ENCODE data around the gene NFIC. TPM values are rescaled to one million over a fixed set of nuclear protein-coding genes. Genes with fewer than 3 reads are reported as not detected.

The NFIC gene
- total RNA-seq, 2 experiments from 2014 or later: 1.5 to 1.7 TPM

- POLR2A ChIA-PET: no interaction called here
- BruUV-seq (replicated peaks): no TSS peak
- Histone ChIP-seq H3K79me2 (ENCODE audit: insufficient read depth, low read depth, low read length) (no peaks in the 10 kb centered on the region), H3K9me2 (ENCODE audit: insufficient read depth, low read length) (no peaks in the 10 kb centered on the region), H3K4me2 (ENCODE audit: low read length) (no peak overlapping the region), H3K36me3 (ENCODE audit: insufficient read depth, low read length) (peaks cover 42% of the 10 kb centered on the region), H3K4me1 (ENCODE audit: insufficient read depth, low read length, poor library complexity, severe bottlenecking) (no peaks in the 10 kb centered on the region), H2AFZ (ENCODE audit: low read length) (no peak overlapping the region), H3K9me3 (ENCODE audit: low read length) (no peaks in the 10 kb centered on the region), H4K20me1 (ENCODE audit: insufficient read depth, low read length) (no peaks in the 10 kb centered on the region), H3K27ac (ENCODE audit: low read depth, low read length, poor library complexity, severe bottlenecking) (no peak overlapping the region), H3K4me3 (ENCODE audit: low read depth, low read length, poor library complexity, severe bottlenecking) (no peak overlapping the region)
- intact Hi-C loops (cut with micrococcal nuclease; ENCODE audit: unreplicated experiment): no loop called here
- CTCF ChIA-PET (ENCODE audit: unreplicated experiment): no interaction called here
- TF ChIP-seq CTCF (conservative IDR thresholded peaks at IDR 0.05; ENCODE audit: low read length) (no peak), EZH2phosphoT487 (IDR thresholded peaks at IDR 0.05; ENCODE audit: borderline replicate concordance, low read depth, low read length) (no peak)
- DNase-seq (ENCODE audit: low spot score): no peak
These were observed 125.2 kb downstream of the NFIC start for GRCh38 chr19:3491396-3492119.

GRCh38 chr19:3492131-3492839, 125.9 kb downstream of the NFIC start:
- no TSS peak for BruUV-seq (replicated peaks)

More at GRCh38 chr19:3492131-3492839, 125.9 kb downstream of the NFIC start:
- no peak overlapping the region for H3K4me2 ChIP-seq (ENCODE audit: low read length)
- H3K4me3 ChIP-seq (ENCODE audit: low read depth, low read length, poor library complexity, severe bottlenecking): no peak overlapping the region
- H3K36me3 ChIP-seq (ENCODE audit: insufficient read depth, low read length): peaks cover 49% of the 10 kb centered on the region
- H4K20me1 ChIP-seq (ENCODE audit: insufficient read depth, low read length): no peaks in the 10 kb centered on the region
- ChIA-PET CTCF (ENCODE audit: unreplicated experiment) (no interaction called here), POLR2A (interaction anchor here (0.8 kb wide), 1 partner anchor 13 kb away, joined by 3 read pairs; no protein-coding TSS in a partner anchor)
- no peaks in the 10 kb centered on the region for H3K9me3 ChIP-seq (ENCODE audit: low read length)
- H3K9me2 ChIP-seq (ENCODE audit: insufficient read depth, low read length): no peaks in the 10 kb centered on the region
- no peak for DNase-seq (ENCODE audit: low spot score)
- H3K27ac ChIP-seq (ENCODE audit: low read depth, low read length, poor library complexity, severe bottlenecking): no peak overlapping the region
- no peaks in the 10 kb centered on the region for H3K79me2 ChIP-seq (ENCODE audit: insufficient read depth, low read depth, low read length)
- no peak overlapping the region for H2AFZ ChIP-seq (ENCODE audit: low read length)
- TF ChIP-seq EZH2phosphoT487 (IDR thresholded peaks at IDR 0.05; ENCODE audit: borderline replicate concordance, low read depth, low read length) (no peak), CTCF (conservative IDR thresholded peaks at IDR 0.05; ENCODE audit: low read length) (no peak)
- intact Hi-C loops (cut with micrococcal nuclease; ENCODE audit: unreplicated experiment): no loop called here
- no peaks in the 10 kb centered on the region for H3K4me1 ChIP-seq (ENCODE audit: insufficient read depth, low read length, poor library complexity, severe bottlenecking)
